Dendritic cell treated with granulocyte-macrophage colony-stimulating factor and Interleukin-4, amounts not matched to agents 40 ng/mL and 50 ng/mL, for 4 days (primary cell): ENCODE measurements around the gene CDC37L1.

Experiments used
- H3K27ac Mint-ChIP-seq: one replicate; pipeline ENCODE4 v1.8.0; 2022; ENCODE audit warnings: mild to moderate bottlenecking, mixed read lengths
- H3K27me3 Mint-ChIP-seq: one replicate; pipeline ENCODE4 v1.8.0; 2022; ENCODE audit warnings: mild to moderate bottlenecking, mixed read lengths
- H3K36me3 Mint-ChIP-seq: one replicate; pipeline ENCODE4 v1.8.0; 2022; ENCODE audit warnings: low read depth, mixed read lengths
- H3K4me1 Mint-ChIP-seq: one replicate; pipeline ENCODE4 v1.8.0; 2022; ENCODE audit warnings: low read depth, mixed read lengths
- H3K4me3 Mint-ChIP-seq: one replicate; pipeline ENCODE4 v1.8.0; 2022; ENCODE audit warnings: mild to moderate bottlenecking, moderate library complexity, mixed read lengths
- H3K9me3 Mint-ChIP-seq: one replicate; pipeline ENCODE4 v1.8.0; 2022; ENCODE audit warnings: mixed read lengths
- intact Hi-C: fragments of 100-400 bp; cut with micrococcal nuclease; formaldehyde crosslinking; loops from one replicate; pipeline ENCODE4 v1.15.0; 2022

CDC37L1 gene

GRCh38 chr9:4678679-4679267 lies 596 bp upstream of the CDC37L1 start:
- Mint-ChIP-seq H3K27ac (no peak overlapping the region), H3K4me1 (peaks cover 15% of the 10 kb centered on the region), H3K4me3 (no peak overlapping the region), H3K9me3 (no peaks in the 10 kb centered on the region), H3K36me3 (peaks cover 7% of the 10 kb centered on the region), H3K27me3 (peaks cover 1% of the 10 kb centered on the region)
- intact Hi-C loops: loop anchor here (1.0 to 10.0 kb wide), 5 partner anchors 16 to 1154 kb away; partner anchors contain the start of genes AK3, JAK2, PLPP6 and RFX3

- H3K4me3 Mint-ChIP-seq: no peak overlapping the region
- intact Hi-C loops: loop anchor here (10.0 kb wide), 1 partner anchor 1835 kb away; the partner anchor contains the start of gene PUM3
- H3K36me3 Mint-ChIP-seq: peaks cover 14% of the 10 kb centered on the region
Observed at GRCh38 chr9:4680173-4680525, 780 bp downstream of the CDC37L1 start.

GRCh38 chr9:4680750-4681149 lies 1.4 kb downstream of the CDC37L1 start:
- no peaks in the 10 kb centered on the region for H3K9me3 Mint-ChIP-seq
- peaks cover 20% of the 10 kb centered on the region for H3K36me3 Mint-ChIP-seq
- peaks cover 8% of the 10 kb centered on the region for H3K4me1 Mint-ChIP-seq
- peaks cover 1% of the 10 kb centered on the region for H3K27me3 Mint-ChIP-seq
- intact Hi-C loops: loop anchor here (10.0 kb wide), 1 partner anchor 1836 kb away; the partner anchor contains the start of gene PUM3
- H3K4me3 Mint-ChIP-seq: no peak overlapping the region
- no peak overlapping the region for H3K27ac Mint-ChIP-seq

More at GRCh38 chr9:4680173-4680525, 780 bp downstream of the CDC37L1 start:
- Mint-ChIP-seq H3K4me1 (peaks cover 14% of the 10 kb centered on the region), H3K9me3 (no peaks in the 10 kb centered on the region), H3K27me3 (peaks cover 1% of the 10 kb centered on the region), H3K27ac (no peak overlapping the region)

- H3K4me3 Mint-ChIP-seq: no peak overlapping the region
- no peaks in the 10 kb centered on the region for H3K27me3 Mint-ChIP-seq
- no peaks in the 10 kb centered on the region for H3K9me3 Mint-ChIP-seq
- H3K4me1 Mint-ChIP-seq: peaks cover 5% of the 10 kb centered on the region
- peaks cover 37% of the 10 kb centered on the region for H3K36me3 Mint-ChIP-seq
- no peak overlapping the region for H3K27ac Mint-ChIP-seq
- intact Hi-C loops: loop anchor here (10.0 kb wide), 1 partner anchor 1840 kb away; the partner anchor contains the start of gene PUM3
Observed at GRCh38 chr9:4684820-4685219, 5.5 kb downstream of the CDC37L1 start.

GRCh38 chr9:4686112-4686511 lies 6.7 kb downstream of the CDC37L1 start:
- H3K27ac Mint-ChIP-seq: no peak overlapping the region
- no peaks in the 10 kb centered on the region for H3K9me3 Mint-ChIP-seq
- H3K36me3 Mint-ChIP-seq: peaks cover 50% of the 10 kb centered on the region
- no peaks in the 10 kb centered on the region for H3K27me3 Mint-ChIP-seq
- intact Hi-C loops: loop anchor here (10.0 kb wide), 1 partner anchor 1841 kb away; the partner anchor contains the start of gene PUM3
- no peak overlapping the region for H3K4me3 Mint-ChIP-seq
- H3K4me1 Mint-ChIP-seq: peaks cover 5% of the 10 kb centered on the region

- intact Hi-C loops: loop anchor here (10.0 kb wide), 1 partner anchor 1842 kb away; the partner anchor contains the start of gene PUM3
- Mint-ChIP-seq H3K9me3 (no peaks in the 10 kb centered on the region), H3K4me1 (peaks cover 5% of the 10 kb centered on the region), H3K27me3 (no peaks in the 10 kb centered on the region), H3K4me3 (no peak overlapping the region), H3K36me3 (peaks cover 55% of the 10 kb centered on the region), H3K27ac (no peak overlapping the region)
Observed at GRCh38 chr9:4686584-4686983, 7.2 kb downstream of the CDC37L1 start.

GRCh38 chr9:4689021-4689420 lies 9.7 kb downstream of the CDC37L1 start:
- intact Hi-C loops: loop anchor here (10.0 kb wide), 1 partner anchor 1844 kb away; the partner anchor contains the start of gene PUM3
- Mint-ChIP-seq H3K27me3 (no peaks in the 10 kb centered on the region), H3K4me1 (peaks cover 5% of the 10 kb centered on the region), H3K36me3 (peaks cover 61% of the 10 kb centered on the region), H3K27ac (no peak overlapping the region), H3K4me3 (no peak overlapping the region), H3K9me3 (no peaks in the 10 kb centered on the region)

GRCh38 chr9:4689687-4690104 lies 10.3 kb downstream of the CDC37L1 start:
- Mint-ChIP-seq H3K4me1 (peaks cover 5% of the 10 kb centered on the region), H3K4me3 (no peak overlapping the region), H3K27ac (no peak overlapping the region), H3K9me3 (no peaks in the 10 kb centered on the region), H3K27me3 (no peaks in the 10 kb centered on the region), H3K36me3 (peaks cover 66% of the 10 kb centered on the region)
- intact Hi-C loops: loop anchor here (10.0 kb wide), 1 partner anchor 1845 kb away; the partner anchor contains the start of gene PUM3

GRCh38 chr9:4690144-4690543 lies 10.8 kb downstream of the CDC37L1 start:
- H3K36me3 Mint-ChIP-seq: peaks cover 63% of the 10 kb centered on the region
- H3K27me3 Mint-ChIP-seq: no peaks in the 10 kb centered on the region
- no peaks in the 10 kb centered on the region for H3K9me3 Mint-ChIP-seq
- no peak overlapping the region for H3K27ac Mint-ChIP-seq
- intact Hi-C loops: no loop called here
- no peak overlapping the region for H3K4me3 Mint-ChIP-seq
- H3K4me1 Mint-ChIP-seq: peaks cover 5% of the 10 kb centered on the region

- Mint-ChIP-seq H3K4me3 (no peak overlapping the region), H3K27me3 (no peaks in the 10 kb centered on the region), H3K4me1 (peaks cover 5% of the 10 kb centered on the region), H3K36me3 (peaks cover 57% of the 10 kb centered on the region), H3K9me3 (no peaks in the 10 kb centered on the region), H3K27ac (no peak overlapping the region)
- intact Hi-C loops: no loop called here
Observed at GRCh38 chr9:4691795-4692194, 12.4 kb downstream of the CDC37L1 start.

GRCh38 chr9:4700091-4700490 lies 20.7 kb downstream of the CDC37L1 start:
- Mint-ChIP-seq H3K36me3 (peaks cover 51% of the 10 kb centered on the region), H3K4me1 (no peaks in the 10 kb centered on the region), H3K27ac (no peak overlapping the region), H3K9me3 (no peaks in the 10 kb centered on the region), H3K27me3 (no peaks in the 10 kb centered on the region), H3K4me3 (no peak overlapping the region)
- intact Hi-C loops: no loop called here

GRCh38 chr9:4700932-4701331 lies 21.6 kb downstream of the CDC37L1 start:
- intact Hi-C loops: no loop called here
- H3K27me3 Mint-ChIP-seq: no peaks in the 10 kb centered on the region
- no peaks in the 10 kb centered on the region for H3K4me1 Mint-ChIP-seq
- H3K27ac Mint-ChIP-seq: no peak overlapping the region
- peaks cover 55% of the 10 kb centered on the region for H3K36me3 Mint-ChIP-seq
- no peaks in the 10 kb centered on the region for H3K9me3 Mint-ChIP-seq
- H3K4me3 Mint-ChIP-seq: no peak overlapping the region

GRCh38 chr9:4701526-4701925 lies 22.2 kb downstream of the CDC37L1 start:
- no peak overlapping the region for H3K27ac Mint-ChIP-seq
- H3K36me3 Mint-ChIP-seq: peaks cover 54% of the 10 kb centered on the region
- H3K4me1 Mint-ChIP-seq: no peaks in the 10 kb centered on the region
- intact Hi-C loops: no loop called here
- H3K9me3 Mint-ChIP-seq: no peaks in the 10 kb centered on the region
- H3K27me3 Mint-ChIP-seq: no peaks in the 10 kb centered on the region
- no peak overlapping the region for H3K4me3 Mint-ChIP-seq

- no peaks in the 10 kb centered on the region for H3K4me1 Mint-ChIP-seq
- peaks cover 49% of the 10 kb centered on the region for H3K36me3 Mint-ChIP-seq
- H3K9me3 Mint-ChIP-seq: no peaks in the 10 kb centered on the region
- no peak overlapping the region for H3K4me3 Mint-ChIP-seq
- no peak overlapping the region for H3K27ac Mint-ChIP-seq
- H3K27me3 Mint-ChIP-seq: no peaks in the 10 kb centered on the region
- intact Hi-C loops: no loop called here
Observed at GRCh38 chr9:4704129-4704528, 24.8 kb downstream of the CDC37L1 start.

- intact Hi-C loops: no loop called here
Observed at GRCh38 chr9:4706021-4706420, 26.7 kb downstream of the CDC37L1 start.

More at GRCh38 chr9:4706021-4706420, 26.7 kb downstream of the CDC37L1 start:
- H3K27ac Mint-ChIP-seq: no peak overlapping the region
- no peaks in the 10 kb centered on the region for H3K4me1 Mint-ChIP-seq
- H3K36me3 Mint-ChIP-seq: peaks cover 54% of the 10 kb centered on the region
- no peaks in the 10 kb centered on the region for H3K27me3 Mint-ChIP-seq
- H3K9me3 Mint-ChIP-seq: no peaks in the 10 kb centered on the region
- no peak overlapping the region for H3K4me3 Mint-ChIP-seq
